WTC11 (cell line): ENCODE results near the gene ALDH9A1.

Source experiments
- ARID4B ChIP-seq: sonication (generic); formaldehyde crosslinking; IDR thresholded peaks from 2 replicates; pipeline ENCODE4 v1.8.0; 2023; ENCODE audit warnings: missing genetic modification reagents, mild to moderate bottlenecking, borderline replicate concordance
- CREB1 ChIP-seq: sonication (generic); formaldehyde crosslinking; IDR thresholded peaks from 2 replicates; pipeline ENCODE4 v1.8.0; 2023; ENCODE audit warnings: mild to moderate bottlenecking, missing genetic modification reagents
- CTCF ChIP-seq: fragments of 200-600 bp; IDR thresholded peaks from 2 replicates; pipeline ENCODE4 v1.8.0; 2022; ENCODE audit warnings: antibody characterized with exemption
- ESRRA ChIP-seq: sonication (generic); formaldehyde crosslinking; IDR thresholded peaks from 2 replicates; pipeline ENCODE4 v1.8.1; 2022; ENCODE audit warnings: mild to moderate bottlenecking, missing genetic modification reagents, borderline replicate concordance
- HMGXB4 ChIP-seq: sonication (generic); formaldehyde crosslinking; IDR thresholded peaks from 2 replicates; pipeline ENCODE4 v1.8.1; 2023; ENCODE audit warnings: mild to moderate bottlenecking, moderate library complexity, missing genetic modification reagents
- MAX ChIP-seq: sonication (generic); formaldehyde crosslinking; IDR thresholded peaks from 2 replicates; pipeline ENCODE4 v1.8.0; 2022; ENCODE audit warnings: mild to moderate bottlenecking, missing genetic modification reagents
- MXD4 ChIP-seq: fragments of 250-450 bp; sonication (Bioruptor Pico); IDR thresholded peaks from 2 replicates; pipeline ENCODE4 v1.8.0; 2021; ENCODE audit warnings: mild to moderate bottlenecking, moderate library complexity, borderline replicate concordance
- NFE2L1 ChIP-seq: sonication (generic); formaldehyde crosslinking; IDR thresholded peaks from 2 replicates; pipeline ENCODE4 v1.8.1; 2023; ENCODE audit warnings: missing genetic modification reagents
- SMAD4 ChIP-seq: sonication (generic); formaldehyde crosslinking; IDR thresholded peaks from 2 replicates; pipeline ENCODE4 v1.8.0; 2022; ENCODE audit warnings: mild to moderate bottlenecking, missing genetic modification reagents
- STAT6 ChIP-seq: sonication (generic); formaldehyde crosslinking; conservative IDR thresholded peaks from 2 replicates; pipeline ENCODE4 v1.8.1; 2023; ENCODE audit warnings: mild to moderate bottlenecking, low read depth, missing genetic modification reagents, moderate library complexity
- ZBTB43 ChIP-seq: sonication (generic); formaldehyde crosslinking; IDR thresholded peaks from 2 replicates; pipeline ENCODE4 v1.8.1; 2023; ENCODE audit warnings: mild to moderate bottlenecking, missing genetic modification reagents
- ZNF281 ChIP-seq: sonication (generic); formaldehyde crosslinking; IDR thresholded peaks from 2 replicates; pipeline ENCODE4 v1.8.0; 2023; ENCODE audit warnings: mild to moderate bottlenecking, missing genetic modification reagents
- ZNF423 ChIP-seq: fragments of 250-450 bp; sonication (Bioruptor Pico); IDR thresholded peaks from 2 replicates; pipeline ENCODE4 v2.1.2; 2022; ENCODE audit warnings: mild to moderate bottlenecking, moderate library complexity
- ZNF512 ChIP-seq: sonication (generic); formaldehyde crosslinking; IDR thresholded peaks from 2 replicates; pipeline ENCODE4 v1.8.1; 2022; ENCODE audit warnings: missing genetic modification reagents, borderline replicate concordance

- TF ChIP-seq CTCF (no peak), HMGXB4 (CRISPR knock-in tag) (no peak), ZBTB43 (CRISPR knock-in tag) (no peak), ZNF423 (no peak), ESRRA (CRISPR knock-in tag) (no peak), MXD4 (CRISPR knock-in tag) (no peak), MAX (CRISPR knock-in tag) (no peak), CREB1 (CRISPR knock-in tag) (no peak), NFE2L1 (CRISPR knock-in tag) (no peak), SMAD4 (no peak), ARID4B (CRISPR knock-in tag) (no peak), ZNF512 (CRISPR knock-in tag) (no peak), ZNF281 (CRISPR knock-in tag) (no peak), STAT6 (CRISPR knock-in tag) (no peak)
Observed at GRCh38 chr1:165680303-165680702, 18.1 kb downstream of the ALDH9A1 start.
